ENCODE measurements around the gene PDLIM5. TPM values are rescaled to one million over a fixed set of nuclear protein-coding genes. Genes with fewer than 3 reads are reported as not detected.
"Not testable (repeated sequence)": the region's sequence is repeated elsewhere in the genome, so short reads cannot be mapped to it uniquely, and the experiment has no call there.

Gene PDLIM5
- total RNA-seq, 2 experiments from 2014 or later: 14.8 to 18.3 TPM

- Mint-ChIP-seq H3K27ac (no peak overlapping the region), H3K36me3 (ENCODE audit: low read depth) (peaks cover 4% of the 10 kb centered on the region), H3K9me3 (no peaks in the 10 kb centered on the region), H3K27me3 (no peaks in the 10 kb centered on the region), H3K4me1 (ENCODE audit: low read depth) (no peaks in the 10 kb centered on the region), H3K4me3 (no peak overlapping the region)
- POLR2A ChIA-PET: no interaction called here
- CTCF ChIA-PET: interaction anchor here (0.6 to 2.4 kb wide), 13 partner anchors 9 to 527 kb away, joined by 3 to 13 read pairs (median 4); no protein-coding TSS in a partner anchor
- peak; percentile 83 for TF ChIP-seq CTCF (IDR thresholded peaks at IDR 0.05)
- intact Hi-C loops (cut with micrococcal nuclease): loop anchor here (10.0 kb wide), 2 partner anchors 473 to 503 kb away; no protein-coding TSS in a partner anchor
- no peak for ATAC-seq
- DNase-seq: peak; percentile 5
Measured at GRCh38 chr4:94621491-94622080, 169.8 kb downstream of the PDLIM5 start.

GRCh38 chr4:94623126-94623911, 171.6 kb downstream of the PDLIM5 start:
- ChIA-PET POLR2A (no interaction called here), CTCF (interaction anchor here (0.9 to 1.1 kb wide), 2 partner anchors 15 to 216 kb away, joined by 3 to 4 read pairs; no protein-coding TSS in a partner anchor)
- Mint-ChIP-seq H3K27me3 (no peaks in the 10 kb centered on the region), H3K4me1 (ENCODE audit: low read depth) (no peaks in the 10 kb centered on the region), H3K9me3 (no peaks in the 10 kb centered on the region), H3K27ac (no peak overlapping the region), H3K36me3 (ENCODE audit: low read depth) (peaks cover 4% of the 10 kb centered on the region), H3K4me3 (no peak overlapping the region)
- intact Hi-C loops (cut with micrococcal nuclease): loop anchor here (10.0 kb wide), 2 partner anchors 471 to 501 kb away; no protein-coding TSS in a partner anchor
- DNase-seq: no peak
- ATAC-seq: no peak
- TF ChIP-seq CTCF (IDR thresholded peaks at IDR 0.05): no peak

GRCh38 chr4:94626942-94627341, 175.2 kb downstream of the PDLIM5 start:
- no peak overlapping the region for H3K4me3 Mint-ChIP-seq
- no peak for TF ChIP-seq CTCF (IDR thresholded peaks at IDR 0.05)
- DNase-seq: no peak
- H3K4me1 Mint-ChIP-seq (ENCODE audit: low read depth): no peaks in the 10 kb centered on the region
- no peak overlapping the region for H3K27ac Mint-ChIP-seq
- CTCF ChIA-PET: interaction anchor here (1.1 kb wide), 1 partner anchor 26 kb away, joined by 3 read pairs; no protein-coding TSS in a partner anchor
- POLR2A ChIA-PET: no interaction called here
- intact Hi-C loops (cut with micrococcal nuclease): loop anchor here (10.0 kb wide), 2 partner anchors 468 to 498 kb away; no protein-coding TSS in a partner anchor
- no peaks in the 10 kb centered on the region for H3K27me3 Mint-ChIP-seq
- H3K9me3 Mint-ChIP-seq: no peaks in the 10 kb centered on the region
- peaks cover 3% of the 10 kb centered on the region for H3K36me3 Mint-ChIP-seq (ENCODE audit: low read depth)
- no peak for ATAC-seq

DNA sequence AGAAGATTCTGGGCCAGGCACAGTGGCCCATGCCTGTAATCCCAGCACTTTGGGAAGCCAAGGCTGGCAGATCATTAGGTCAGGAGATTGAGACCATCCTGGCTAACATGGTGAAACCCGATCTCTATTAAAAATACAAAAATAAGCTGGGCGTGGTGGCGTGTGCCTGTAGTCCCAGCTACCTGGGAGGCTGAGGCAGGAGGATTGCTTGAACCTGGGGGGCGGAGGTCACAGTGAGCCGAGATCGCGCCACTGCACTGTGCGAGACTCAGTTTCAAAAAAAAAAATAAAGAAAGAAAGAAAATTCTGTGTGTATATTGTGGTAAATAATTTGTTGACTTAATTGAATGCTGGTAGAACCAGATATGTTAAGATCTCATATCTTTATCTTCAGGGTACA, 177.3 kb downstream of the PDLIM5 start:
- H3K9me3 Mint-ChIP-seq; ATAC-seq; H3K4me3 Mint-ChIP-seq; CTCF ChIA-PET; H3K27me3 Mint-ChIP-seq; POLR2A ChIA-PET; H3K27ac Mint-ChIP-seq; DNase-seq; H3K4me1 Mint-ChIP-seq (ENCODE audit: low read depth); H3K36me3 Mint-ChIP-seq (ENCODE audit: low read depth): not testable (repeated sequence)
- intact Hi-C loops (cut with micrococcal nuclease): loop anchor here (10.0 kb wide), 2 partner anchors 466 to 496 kb away; no protein-coding TSS in a partner anchor

- H3K9me3 Mint-ChIP-seq: no peaks in the 10 kb centered on the region
- H3K4me3 Mint-ChIP-seq: no peak overlapping the region
- H3K27ac Mint-ChIP-seq: no peak overlapping the region
- no peak for TF ChIP-seq CTCF (IDR thresholded peaks at IDR 0.05)
- ChIA-PET POLR2A (no interaction called here), CTCF (interaction anchor here (2.5 kb wide), 1 partner anchor 9 kb away, joined by 13 read pairs; no protein-coding TSS in a partner anchor)
- ATAC-seq: no peak
- no peak for DNase-seq
- H3K27me3 Mint-ChIP-seq: no peaks in the 10 kb centered on the region
- no peaks in the 10 kb centered on the region for H3K4me1 Mint-ChIP-seq (ENCODE audit: low read depth)
- intact Hi-C loops (cut with micrococcal nuclease): loop anchor here (10.0 kb wide), 2 partner anchors 465 to 495 kb away; no protein-coding TSS in a partner anchor
- peaks cover 4% of the 10 kb centered on the region for H3K36me3 Mint-ChIP-seq (ENCODE audit: low read depth)
Measured at GRCh38 chr4:94629837-94630236, 178.1 kb downstream of the PDLIM5 start.

Measured in activated CD8-positive, alpha-beta T cell treated with anti-CD3 and anti-CD28 coated beads for 36 hours (primary cell).